ENCODE measurements around the gene MERTK. TPM values are rescaled to one million over a fixed set of nuclear protein-coding genes. Genes with fewer than 3 reads are reported as not detected.

MERTK gene
- total and polyA plus RNA-seq, 2 of the 8 experiments (the other 6 are each of a cell fraction or from before 2014, with no cell fraction given), result 6.5 to 7.0 TPM

GRCh38 chr2:112010751-112011150 lies 112.3 kb downstream of the MERTK start (continued):
- TF ChIP-seq POU5F1 (IDR thresholded peaks at IDR 0.05; ENCODE audit: low read depth, low read length) (no peak), SIX5 (IDR thresholded peaks at IDR 0.05; ENCODE audit: low read depth, low read length) (no peak), TAF1 (IDR thresholded peaks at IDR 0.05; ENCODE audit: low read depth, low read length) (no peak), JUND (IDR thresholded peaks at IDR 0.05; ENCODE audit: low read length) (no peak), EZH2 (IDR thresholded peaks at IDR 0.05; ENCODE audit: low read depth, low read length, severe bottlenecking) (no peak), KDM4A (IDR thresholded peaks at IDR 0.05; ENCODE audit: low read depth, low read length, severe bottlenecking) (no peak)

All from H1 (cell line).